Suprapubic skin (tissue), 4 donors: ENCODE data around the gene BLNK. TPM values are rescaled to one million over a fixed set of nuclear protein-coding genes. Genes with fewer than 3 reads are reported as not detected.

Experiments
- DNase-seq, 2 donors: peaks; one replicate each; pipeline ENCODE4 v3.0.0-alpha.2; 2019; ENCODE audit warnings: low spot score in 2 of 2
- H3K27ac ChIP-seq: fragments of 200-600 bp; sonication (generic); one replicate; pipeline ENCODE4 v1.5.1; 2019
- H3K27me3 ChIP-seq: fragments of 200-600 bp; sonication (generic); one replicate; pipeline ENCODE4 v1.5.1; 2019
- H3K36me3 ChIP-seq: fragments of 200-600 bp; sonication (generic); one replicate; pipeline ENCODE4 v1.5.1; 2019
- H3K4me1 ChIP-seq: fragments of 200-600 bp; sonication (generic); one replicate; pipeline ENCODE4 v1.5.1; 2019
- H3K4me3 ChIP-seq: fragments of 200-600 bp; sonication (generic); one replicate; pipeline ENCODE4 v1.5.1; 2019; ENCODE audit warnings: mild to moderate bottlenecking
- H3K9me3 ChIP-seq: fragments of 200-600 bp; sonication (generic); one replicate; pipeline ENCODE4 v1.5.1; 2019
- EP300 ChIP-seq: sonication (generic); formaldehyde crosslinking; IDR thresholded peaks from one replicate; pipeline ENCODE4 v1.6.1; 2017; ENCODE audit warnings: antibody characterized with exemption
- POLR2A ChIP-seq, 2 donors: fragments of 450-650 bp; IDR thresholded peaks; one replicate each; pipeline ENCODE4 v1.6.1; 2017; ENCODE audit warnings: antibody characterized with exemption in 2 of 2, mild to moderate bottlenecking in 2 of 2, moderate library complexity in 2 of 2
- POLR2AphosphoS5 ChIP-seq, 3 donors: sonication (generic); formaldehyde crosslinking; IDR thresholded peaks; one replicate each; pipeline ENCODE4 v1.6.1; 2017; ENCODE audit warnings: antibody characterized with exemption in 3 of 3
- WGBS: methylation state at CpG from one replicate; pipeline ENCODE4 v1.1.5; 2018; 5-methylcytosine and 5-hydroxymethylcytosine counted together
- total RNA-seq, 4 donors: library from RNA; depleted of rRNA; stranded (reverse); fragments of >200 nt; gene quantifications; one replicate each; pipeline ENCODE4 v1.1.0, GENCODE V29; 2016
- TF ChIP-seq, protein P1 (sequence below), 2 donors: fragments of 200-600 bp in 1 of 2; fragments of 450-650 bp in 1 of 2; sonication (generic) in 1 of 2; IDR thresholded peaks; one replicate each; pipeline ENCODE4 v1.5.1; 2016 to 2019; ENCODE audit warnings: antibody characterized with exemption in 2 of 2, mild to moderate bottlenecking in 1 of 2, moderate library complexity in 1 of 2

BLNK gene
- total RNA-seq, 4 donors from 2014 or later: 4.7 to 9.7 (median 5.7) TPM

GRCh38 chr10:96281444-96282029, 10.2 kb upstream of the BLNK start:
- Histone ChIP-seq H3K27me3 (no peaks in the 10 kb centered on the region), H3K36me3 (no peaks in the 10 kb centered on the region), H3K4me3 (no peak overlapping the region), H3K9me3 (no peaks in the 10 kb centered on the region), H3K4me1 (peaks cover 1% of the 10 kb centered on the region), H3K27ac (no peak overlapping the region)
- DNase-seq: no peak
- TF ChIP-seq EP300 (no peak), POLR2A (IDR thresholded peaks at IDR 0.05) (no peak), POLR2AphosphoS5 (IDR thresholded peaks at IDR 0.05) (no peak)
- TF ChIP-seq, protein P1, sequence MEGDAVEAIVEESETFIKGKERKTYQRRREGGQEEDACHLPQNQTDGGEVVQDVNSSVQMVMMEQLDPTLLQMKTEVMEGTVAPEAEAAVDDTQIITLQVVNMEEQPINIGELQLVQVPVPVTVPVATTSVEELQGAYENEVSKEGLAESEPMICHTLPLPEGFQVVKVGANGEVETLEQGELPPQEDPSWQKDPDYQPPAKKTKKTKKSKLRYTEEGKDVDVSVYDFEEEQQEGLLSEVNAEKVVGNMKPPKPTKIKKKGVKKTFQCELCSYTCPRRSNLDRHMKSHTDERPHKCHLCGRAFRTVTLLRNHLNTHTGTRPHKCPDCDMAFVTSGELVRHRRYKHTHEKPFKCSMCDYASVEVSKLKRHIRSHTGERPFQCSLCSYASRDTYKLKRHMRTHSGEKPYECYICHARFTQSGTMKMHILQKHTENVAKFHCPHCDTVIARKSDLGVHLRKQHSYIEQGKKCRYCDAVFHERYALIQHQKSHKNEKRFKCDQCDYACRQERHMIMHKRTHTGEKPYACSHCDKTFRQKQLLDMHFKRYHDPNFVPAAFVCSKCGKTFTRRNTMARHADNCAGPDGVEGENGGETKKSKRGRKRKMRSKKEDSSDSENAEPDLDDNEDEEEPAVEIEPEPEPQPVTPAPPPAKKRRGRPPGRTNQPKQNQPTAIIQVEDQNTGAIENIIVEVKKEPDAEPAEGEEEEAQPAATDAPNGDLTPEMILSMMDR (IDR thresholded peaks at IDR 0.05): no peak
- WGBS: 74% methylated on average over 3 of the region's 3 CpGs

- 68% methylated on average over 2 of the region's 2 CpGs for WGBS
- H3K27me3 ChIP-seq: no peaks in the 10 kb centered on the region
Measured at GRCh38 chr10:96280859-96281258, 9.5 kb upstream of the BLNK start.

GRCh38 chr10:96279191-96279641, 7.8 kb upstream of the BLNK start:
- H3K27ac ChIP-seq: no peak overlapping the region
- no peaks in the 10 kb centered on the region for H3K9me3 ChIP-seq
- H3K4me1 ChIP-seq: peaks cover 13% of the 10 kb centered on the region
- no peaks in the 10 kb centered on the region for H3K36me3 ChIP-seq
- no peak overlapping the region for H3K4me3 ChIP-seq
- TF ChIP-seq POLR2AphosphoS5 (IDR thresholded peaks at IDR 0.05) (no peak), EP300 (no peak)
- no peaks in the 10 kb centered on the region for H3K27me3 ChIP-seq
- no peak for DNase-seq
- WGBS: 77% methylated on average over 3 of the region's 3 CpGs

More at GRCh38 chr10:96280859-96281258, 9.5 kb upstream of the BLNK start:
- H3K36me3 ChIP-seq: no peaks in the 10 kb centered on the region
- no peak for DNase-seq
- H3K4me1 ChIP-seq: peaks cover 8% of the 10 kb centered on the region
- no peaks in the 10 kb centered on the region for H3K9me3 ChIP-seq
- no peak overlapping the region for H3K27ac ChIP-seq
- TF ChIP-seq EP300 (no peak), POLR2A (IDR thresholded peaks at IDR 0.05) (no peak), POLR2AphosphoS5 (IDR thresholded peaks at IDR 0.05) (no peak)
- TF ChIP-seq, protein P1 (IDR thresholded peaks at IDR 0.05): no peak
- no peak overlapping the region for H3K4me3 ChIP-seq

DNA sequence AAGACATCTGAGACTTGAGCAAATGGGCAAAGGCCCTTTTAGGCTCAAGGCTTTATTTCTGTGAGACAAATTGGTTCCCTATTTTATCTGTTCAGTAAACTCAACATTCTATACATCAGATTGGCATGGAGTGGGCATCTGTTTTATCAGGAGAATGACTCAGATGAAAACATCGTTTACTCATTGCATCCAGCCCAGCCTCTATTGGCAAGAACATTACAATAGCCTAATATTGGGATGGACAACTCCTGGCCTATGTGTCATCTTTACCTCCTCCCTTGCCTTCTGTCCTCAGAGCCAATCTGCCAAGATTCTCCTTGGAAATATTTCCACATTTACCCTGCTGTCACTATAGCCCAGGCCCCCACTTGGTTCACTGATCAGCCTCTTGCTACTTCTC, 5.5 kb upstream of the BLNK start:
- H3K9me3 ChIP-seq: no peaks in the 10 kb centered on the region
- peaks cover 30% of the 10 kb centered on the region for H3K4me1 ChIP-seq
- TF ChIP-seq EP300 (no peak), POLR2A (IDR thresholded peaks at IDR 0.05) (no peak), POLR2AphosphoS5 (IDR thresholded peaks at IDR 0.05) (no peak)
- TF ChIP-seq, protein P1 (IDR thresholded peaks at IDR 0.05): no peak
- H3K27ac ChIP-seq: peak overlapping the region; percentile 47
- H3K4me3 ChIP-seq: no peak overlapping the region
- WGBS: 43% methylated on average over 1 of the region's 1 CpG
- DNase-seq: no peak
- H3K27me3 ChIP-seq: no peaks in the 10 kb centered on the region
- H3K36me3 ChIP-seq: no peaks in the 10 kb centered on the region

- H3K9me3 ChIP-seq: no peaks in the 10 kb centered on the region
- H3K27ac ChIP-seq: peak overlapping the region; percentile 47
- H3K4me3 ChIP-seq: no peak overlapping the region
- no peak for DNase-seq
- H3K27me3 ChIP-seq: no peaks in the 10 kb centered on the region
- 39% methylated on average over 6 of the region's 6 CpGs for WGBS
- peaks cover 34% of the 10 kb centered on the region for H3K4me1 ChIP-seq
- TF ChIP-seq EP300 (no peak), POLR2AphosphoS5 (IDR thresholded peaks at IDR 0.05) (no peak), POLR2A (IDR thresholded peaks at IDR 0.05) (no peak)
- no peaks in the 10 kb centered on the region for H3K36me3 ChIP-seq
Measured at GRCh38 chr10:96276426-96276825, 5.1 kb upstream of the BLNK start.

DNA sequence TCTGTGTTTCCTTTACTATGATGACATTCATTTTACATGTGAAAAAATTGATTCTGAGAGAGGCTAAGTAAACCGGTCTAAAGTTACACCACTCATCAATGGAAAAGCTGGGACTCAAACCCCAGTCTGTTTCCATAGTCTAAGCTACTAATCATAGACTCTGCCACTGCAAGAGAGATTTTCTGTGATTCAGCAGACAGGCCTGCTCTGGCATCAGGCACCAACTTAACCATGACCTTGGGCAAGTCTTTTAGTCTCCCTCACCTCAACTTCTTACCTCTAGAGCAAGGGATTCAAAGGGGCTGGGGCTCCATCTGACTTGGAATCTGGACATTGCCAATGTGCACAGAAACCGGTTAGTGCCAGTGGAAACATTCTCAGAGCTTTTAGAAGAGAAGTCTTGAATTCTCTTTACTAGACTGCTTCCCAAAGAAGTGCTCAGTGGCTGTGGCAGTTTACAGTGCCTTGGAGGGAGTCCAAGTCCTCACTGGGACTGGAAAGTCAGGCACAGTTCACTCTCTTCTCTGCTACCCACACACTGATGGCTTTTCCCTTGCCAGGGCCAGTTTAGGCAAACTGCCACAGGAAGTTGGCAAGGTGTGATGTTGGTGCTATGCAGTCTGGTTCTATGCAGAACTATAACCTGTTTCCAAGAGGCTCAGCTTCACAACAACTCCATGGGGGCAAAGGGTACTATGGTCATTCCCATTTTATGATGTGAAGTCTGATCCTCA, 4.5 kb upstream of the BLNK start:
- H3K27me3 ChIP-seq: no peaks in the 10 kb centered on the region
- H3K9me3 ChIP-seq: no peaks in the 10 kb centered on the region
- H3K27ac ChIP-seq: peak overlapping the region; percentile 47
- no peak overlapping the region for H3K4me3 ChIP-seq
- WGBS: 83% methylated on average over 2 of the region's 2 CpGs
- H3K4me1 ChIP-seq: peaks cover 40% of the 10 kb centered on the region
- DNase-seq: no peak
- H3K36me3 ChIP-seq: no peaks in the 10 kb centered on the region
- TF ChIP-seq, protein P1 (IDR thresholded peaks at IDR 0.05): no peak
